NCI-H2196 treated with DMSO at 0.1 percent for 48 hours (cell line): Measurements from ENCODE around the gene PLK5.
"Not testable (repeated sequence)": the region's sequence is repeated elsewhere in the genome, so short reads cannot be mapped to it uniquely, and the experiment has no call there.

Experiments
- DNase-seq: peaks from one replicate; lab custom pipeline; 2025; ENCODE audit not compliant: unreplicated experiment; lab: John Stamatoyannopoulos, UW

Gene PLK5

DNA sequence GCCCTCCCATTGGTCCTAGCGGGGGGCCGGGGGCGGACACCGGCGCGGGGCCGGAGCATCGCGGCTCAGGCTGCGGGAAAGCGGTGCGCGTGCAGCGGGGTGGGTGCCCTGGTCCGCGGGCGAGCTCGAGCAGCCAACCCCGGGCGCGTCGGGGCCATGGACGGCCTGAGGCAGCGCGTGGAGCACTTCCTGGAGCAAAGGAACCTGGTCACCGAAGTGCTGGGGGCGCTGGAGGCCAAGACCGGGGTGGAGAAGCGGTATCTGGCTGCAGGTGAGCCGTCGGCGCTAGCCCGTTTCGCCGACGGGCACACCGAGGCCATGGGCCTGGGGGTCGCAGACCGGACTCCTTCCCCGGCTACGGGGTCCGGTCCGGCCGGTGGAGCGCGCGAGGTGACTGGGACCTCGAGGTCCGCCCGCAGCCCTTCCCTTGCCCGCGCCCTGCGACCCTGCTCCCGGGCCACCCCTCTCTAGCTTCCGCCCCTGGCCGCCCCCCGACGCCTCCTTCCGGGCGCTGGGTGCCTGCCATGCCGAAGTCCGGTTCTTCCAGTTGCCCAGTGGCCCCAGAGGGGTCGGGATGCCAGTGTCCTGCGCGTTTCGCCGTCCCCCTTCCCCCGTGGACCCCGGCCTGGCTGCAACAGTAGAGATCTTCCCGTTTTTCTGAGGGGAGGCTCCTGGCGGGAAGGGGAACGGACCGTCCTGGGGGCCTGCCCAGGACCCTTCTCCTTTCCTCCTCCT lies 32.6 kb upstream of the PLK5 start, which contains the start of gene REEP6:
TSS of gene REEP6 (plus strand) at position 68 of the 735 bp plus-strand sequence. CDS start at position 157, 89 bp downstream.
- no peak for DNase-seq

DNA sequence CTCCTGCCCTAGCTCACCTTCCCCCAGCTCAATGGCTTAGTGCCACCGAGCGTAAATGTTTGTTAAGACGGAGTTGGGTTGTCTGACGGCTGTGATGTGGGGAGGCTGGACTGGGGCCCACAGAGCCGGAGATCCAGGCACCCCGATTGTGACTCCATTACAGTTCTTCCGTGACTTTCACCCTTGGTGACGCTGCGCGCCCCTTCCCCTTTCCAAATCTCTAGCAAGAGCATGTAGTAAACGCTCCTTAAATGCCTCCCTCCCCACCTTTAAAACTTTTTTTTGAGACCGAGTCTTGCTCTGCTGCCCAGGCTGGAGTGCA lies 32.1 kb upstream of the PLK5 start:
- DNase-seq, result no peak

DNA sequence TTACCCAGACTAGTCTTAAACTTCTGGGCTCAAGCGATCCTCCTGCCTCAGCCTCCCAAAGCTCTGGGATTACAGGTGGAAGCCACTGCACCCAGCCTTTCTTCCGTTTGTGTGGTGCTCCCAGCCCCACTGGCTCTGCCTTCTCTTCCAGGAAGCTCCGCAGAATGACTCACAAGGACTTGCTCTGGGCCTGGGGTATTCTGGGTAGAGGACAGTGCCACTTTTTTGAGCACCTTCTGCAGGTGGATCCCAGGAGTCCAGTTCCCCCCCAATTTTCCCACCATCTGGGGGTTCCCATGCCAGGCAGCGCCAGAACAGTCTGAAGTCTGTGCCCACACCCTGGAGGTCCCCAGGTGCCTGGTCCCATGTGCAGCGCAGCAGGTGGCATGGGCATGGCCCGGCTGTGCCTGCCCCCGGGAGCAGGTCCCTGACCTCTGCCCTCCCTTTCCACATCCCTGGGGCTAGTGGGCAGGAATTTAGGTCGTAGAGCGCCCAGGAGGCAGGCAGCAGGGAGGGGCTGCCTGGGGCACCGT lies 31.3 kb upstream of the PLK5 start:
- no peak for DNase-seq

DNA sequence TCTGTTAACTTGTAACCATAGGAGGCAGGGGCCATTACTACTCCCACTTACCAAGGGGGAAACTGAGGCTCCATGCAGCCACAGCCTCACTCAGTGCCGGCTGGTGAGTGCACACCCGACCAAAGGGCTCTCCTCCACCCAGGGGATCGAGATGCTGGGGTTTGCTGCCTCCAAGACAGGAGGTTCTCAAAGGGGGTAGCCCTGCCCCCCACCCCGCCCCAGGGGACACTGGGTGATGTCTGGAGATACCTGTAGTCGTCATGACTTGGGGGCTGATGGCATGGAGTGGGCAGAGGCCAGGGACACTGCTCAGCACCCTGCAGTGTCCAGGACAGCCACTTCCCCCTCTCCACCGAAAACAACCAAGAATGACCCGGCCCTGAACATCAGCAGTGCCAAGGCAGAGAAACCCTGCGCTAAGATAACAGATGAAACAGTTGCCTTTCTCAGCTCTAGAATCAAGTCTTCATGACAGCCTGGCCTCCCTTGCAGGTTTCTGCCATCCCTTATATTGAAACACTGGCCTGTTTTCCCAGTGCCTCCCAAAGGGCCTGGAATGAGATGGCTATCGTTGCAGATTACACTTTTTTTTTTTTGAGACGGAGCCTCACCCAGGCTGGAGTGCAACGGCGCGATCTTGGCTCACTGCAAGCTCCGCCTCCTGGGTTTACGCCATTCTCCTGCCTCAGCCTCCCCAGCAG lies 29.6 kb upstream of the PLK5 start:
- DNase-seq, result no peak

DNA sequence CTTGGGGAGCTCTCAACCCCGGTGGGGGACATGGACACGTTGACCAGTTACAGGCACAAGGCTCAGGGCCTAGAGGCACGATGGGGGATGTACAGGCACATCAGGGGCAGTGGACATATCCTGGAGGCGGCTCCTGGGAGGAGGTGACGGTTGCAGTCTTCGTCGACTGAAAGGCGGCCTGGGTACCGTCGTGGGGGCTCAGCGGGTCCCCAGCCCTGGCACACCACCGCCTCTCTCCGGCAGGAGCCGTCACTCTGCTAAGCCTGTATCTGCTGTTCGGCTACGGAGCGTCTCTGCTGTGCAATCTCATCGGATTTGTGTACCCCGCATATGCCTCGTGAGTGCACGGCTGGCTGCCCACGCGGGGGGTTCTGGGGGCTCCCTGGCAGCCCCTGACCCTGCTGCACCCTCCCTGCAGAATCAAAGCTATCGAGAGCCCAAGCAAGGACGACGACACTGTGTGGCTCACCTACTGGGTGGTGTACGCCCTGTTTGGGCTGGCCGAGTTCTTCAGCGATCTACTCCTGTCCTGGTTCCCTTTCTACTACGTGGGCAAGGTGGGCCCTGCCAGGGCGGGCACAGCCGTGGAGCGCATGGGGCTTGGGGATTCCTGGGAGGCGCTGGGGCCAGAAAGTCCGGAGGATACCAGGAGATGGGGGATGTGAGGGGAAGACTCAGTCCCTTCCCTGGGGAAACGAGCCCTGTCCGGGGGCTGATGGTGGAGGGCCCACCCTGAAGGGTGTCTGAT lies 28.7 kb upstream of the PLK5 start:
- DNase-seq, result no peak

DNA sequence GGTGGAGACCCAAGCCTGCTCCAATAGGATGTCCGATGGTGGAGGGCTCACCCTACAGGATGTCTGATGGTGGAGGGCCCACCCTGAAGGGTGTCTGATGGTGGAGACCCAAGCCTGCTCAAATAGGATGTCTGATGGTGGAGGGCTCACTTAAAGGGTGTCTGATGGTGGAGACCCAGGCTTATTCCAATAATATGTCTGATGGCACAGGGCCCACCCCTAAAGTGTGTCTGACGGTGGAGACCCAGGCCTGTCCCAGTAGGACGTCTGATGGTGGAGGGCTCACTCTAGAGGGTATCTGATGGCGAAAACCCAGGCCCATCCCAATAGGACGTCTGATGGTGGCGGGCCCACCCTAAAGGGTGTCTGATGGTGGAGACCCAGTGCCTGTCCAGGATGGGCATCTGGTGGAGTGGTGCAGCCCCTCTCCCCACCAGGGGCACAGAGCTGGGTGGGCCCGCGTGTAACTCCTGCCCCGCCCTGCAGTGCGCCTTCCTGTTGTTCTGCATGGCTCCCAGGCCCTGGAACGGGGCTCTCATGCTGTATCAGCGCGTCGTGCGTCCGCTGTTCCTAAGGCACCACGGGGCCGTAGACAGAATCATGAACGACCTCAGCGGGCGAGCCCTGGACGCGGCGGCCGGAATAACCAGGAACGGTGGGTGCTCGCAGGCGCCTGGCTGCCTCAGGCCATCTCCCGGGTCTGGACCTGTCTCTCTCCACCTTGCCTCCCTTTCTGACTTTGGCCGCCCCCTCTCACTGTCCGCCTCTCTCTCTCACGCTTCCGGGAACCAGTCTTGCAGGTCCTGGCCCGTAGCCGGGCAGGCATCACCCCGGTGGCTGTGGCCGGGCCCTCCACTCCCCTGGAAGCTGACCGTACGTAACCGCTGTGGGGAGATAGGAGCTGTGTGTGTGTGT lies 27.8 kb upstream of the PLK5 start:
- DNase-seq, result no peak

DNA sequence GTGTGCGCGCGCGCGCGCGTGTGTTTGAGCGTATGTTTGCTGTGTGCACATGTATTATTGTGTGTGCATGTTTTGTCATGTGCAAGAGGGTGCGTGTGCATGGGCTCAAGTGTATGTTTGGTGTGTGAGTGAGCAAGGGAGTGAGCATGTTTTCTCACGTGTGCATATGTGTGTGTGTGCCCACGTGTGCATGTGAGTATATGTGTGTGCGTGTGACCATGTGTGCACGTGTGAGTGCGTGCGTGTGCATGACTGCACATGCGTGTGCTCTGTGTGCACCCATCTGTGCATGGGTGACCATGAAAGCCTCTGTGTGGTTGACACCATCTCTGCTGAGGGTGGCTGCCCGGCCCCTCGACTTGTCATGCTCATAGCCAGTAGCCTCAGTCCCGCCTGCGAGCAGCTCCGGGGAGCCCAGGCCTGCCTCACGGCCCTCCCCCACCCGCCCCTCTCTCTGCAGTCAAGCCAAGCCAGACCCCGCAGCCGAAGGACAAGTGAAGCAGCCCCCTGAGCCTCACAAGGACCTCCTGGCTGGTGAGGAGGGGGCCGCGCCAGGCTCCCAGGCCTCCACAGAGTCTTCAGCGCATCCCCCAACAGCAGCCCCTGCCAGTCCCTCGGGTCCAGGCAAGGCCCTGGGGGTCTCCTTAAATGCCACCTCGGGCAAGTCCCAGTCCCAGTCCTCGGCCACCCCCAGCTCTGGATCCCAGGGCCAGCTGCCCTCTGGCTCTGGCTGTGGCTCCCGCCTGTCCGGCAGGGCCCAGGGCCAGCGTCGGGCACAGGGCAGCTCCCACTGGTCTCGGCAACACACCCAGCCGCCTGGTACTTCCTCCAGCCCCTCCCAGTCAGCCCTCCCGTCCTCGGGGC lies 26.9 kb upstream of the PLK5 start:
- no peak for DNase-seq

DNA sequence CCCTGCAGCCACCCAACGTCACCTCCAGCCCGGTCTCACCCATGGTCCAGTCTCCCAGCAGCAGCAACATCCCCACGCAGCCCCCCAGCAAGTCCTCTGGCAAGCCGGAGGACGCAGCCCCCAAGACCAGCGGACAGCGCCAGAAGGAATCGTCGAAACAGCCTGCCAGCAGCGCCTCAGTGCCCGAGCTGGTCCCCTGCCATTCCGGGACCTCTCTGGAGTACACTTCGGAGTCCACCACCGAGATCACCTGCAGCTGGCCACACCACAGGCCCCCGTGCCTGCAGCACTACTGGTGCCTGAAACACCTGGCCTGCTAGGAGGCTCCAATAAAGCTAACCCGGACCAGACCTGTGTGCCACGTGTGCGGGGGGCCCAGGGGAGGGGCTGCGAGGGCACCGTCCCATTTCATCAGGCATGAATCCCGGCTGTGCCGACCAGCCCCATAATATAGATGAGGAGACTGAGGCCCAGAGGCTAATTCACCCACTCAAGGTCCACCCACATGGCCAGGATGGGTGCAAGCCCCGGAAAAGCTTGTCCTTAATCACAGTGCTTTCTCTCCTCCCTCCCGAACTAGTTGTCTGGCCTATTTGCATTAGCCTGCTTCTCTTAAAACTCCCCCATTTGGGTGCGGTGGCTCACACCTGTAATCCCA lies 26.2 kb upstream of the PLK5 start:
- DNase-seq, result no peak

DNA sequence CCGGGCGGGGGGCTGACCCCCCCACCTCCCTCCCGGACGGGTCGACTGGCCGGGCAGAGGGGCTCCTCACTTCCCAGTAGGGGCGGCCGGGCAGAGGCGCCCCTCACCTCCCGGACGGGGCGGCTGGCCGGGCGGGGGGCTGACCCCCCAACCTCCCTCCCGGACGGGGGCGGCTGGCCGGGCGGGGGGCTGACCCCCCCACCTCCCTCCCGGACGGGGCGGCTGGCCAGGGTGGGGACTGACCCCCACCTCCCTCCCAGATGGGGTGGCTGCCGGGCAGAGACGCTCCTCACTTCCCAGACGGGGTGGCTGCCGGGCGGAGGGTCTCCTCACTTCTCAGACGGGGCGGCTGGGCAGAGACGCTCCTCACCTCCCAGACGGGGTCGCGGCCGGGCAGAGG lies 24.6 kb upstream of the PLK5 start:
- DNase-seq, result not testable (repeated sequence)

DNA sequence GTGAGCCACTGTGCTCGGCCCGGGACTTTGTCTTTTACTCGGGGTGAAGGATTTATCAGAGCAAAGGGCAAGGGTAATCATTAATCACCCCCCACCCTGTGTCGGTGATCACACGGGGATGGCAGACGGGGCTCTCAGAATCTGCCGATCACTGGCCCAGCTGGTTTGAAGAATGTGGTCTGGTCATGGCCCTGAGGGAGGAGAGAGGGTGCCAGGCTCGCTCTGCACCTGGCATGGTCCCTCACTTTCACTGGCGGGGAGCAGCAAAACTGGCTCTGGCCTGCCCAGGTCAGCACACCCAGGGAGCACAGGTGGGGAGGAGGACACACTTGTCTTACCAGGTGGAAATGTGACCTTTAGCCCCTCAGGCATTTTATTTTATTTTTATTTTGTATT lies 22.7 kb upstream of the PLK5 start:
- no peak for DNase-seq

DNA sequence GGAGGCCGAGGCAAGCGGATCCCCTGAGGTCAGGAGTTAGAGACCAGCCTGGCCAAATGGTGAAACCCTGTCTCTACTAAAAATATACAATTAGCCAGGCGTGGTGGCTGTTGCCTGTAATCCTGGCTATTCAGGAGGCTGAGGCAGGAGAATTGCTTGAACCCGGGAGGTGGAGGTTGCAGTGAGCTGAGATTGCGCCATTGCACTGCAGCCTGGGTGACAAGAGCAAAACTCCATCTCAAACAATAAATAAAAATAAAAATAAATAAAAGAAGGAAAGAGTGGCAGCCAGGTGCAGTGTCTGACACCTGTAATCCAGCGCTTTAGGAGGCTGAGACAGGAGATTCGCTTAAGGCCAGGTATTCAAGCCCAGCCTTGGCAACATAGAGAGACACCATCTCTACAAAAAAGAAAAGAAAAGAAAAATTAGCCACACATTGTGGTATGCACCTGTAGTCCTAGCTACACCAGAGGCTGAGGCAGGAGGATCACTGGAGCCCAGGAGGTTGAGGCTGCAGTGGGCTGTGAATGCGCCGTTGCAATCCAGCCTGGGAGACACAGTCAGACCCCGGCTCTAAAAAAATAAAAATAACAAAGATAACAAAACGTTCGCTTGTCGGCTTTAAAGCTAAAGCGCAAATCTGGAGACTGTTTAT lies 21.3 kb upstream of the PLK5 start:
- DNase-seq, result no peak

DNA sequence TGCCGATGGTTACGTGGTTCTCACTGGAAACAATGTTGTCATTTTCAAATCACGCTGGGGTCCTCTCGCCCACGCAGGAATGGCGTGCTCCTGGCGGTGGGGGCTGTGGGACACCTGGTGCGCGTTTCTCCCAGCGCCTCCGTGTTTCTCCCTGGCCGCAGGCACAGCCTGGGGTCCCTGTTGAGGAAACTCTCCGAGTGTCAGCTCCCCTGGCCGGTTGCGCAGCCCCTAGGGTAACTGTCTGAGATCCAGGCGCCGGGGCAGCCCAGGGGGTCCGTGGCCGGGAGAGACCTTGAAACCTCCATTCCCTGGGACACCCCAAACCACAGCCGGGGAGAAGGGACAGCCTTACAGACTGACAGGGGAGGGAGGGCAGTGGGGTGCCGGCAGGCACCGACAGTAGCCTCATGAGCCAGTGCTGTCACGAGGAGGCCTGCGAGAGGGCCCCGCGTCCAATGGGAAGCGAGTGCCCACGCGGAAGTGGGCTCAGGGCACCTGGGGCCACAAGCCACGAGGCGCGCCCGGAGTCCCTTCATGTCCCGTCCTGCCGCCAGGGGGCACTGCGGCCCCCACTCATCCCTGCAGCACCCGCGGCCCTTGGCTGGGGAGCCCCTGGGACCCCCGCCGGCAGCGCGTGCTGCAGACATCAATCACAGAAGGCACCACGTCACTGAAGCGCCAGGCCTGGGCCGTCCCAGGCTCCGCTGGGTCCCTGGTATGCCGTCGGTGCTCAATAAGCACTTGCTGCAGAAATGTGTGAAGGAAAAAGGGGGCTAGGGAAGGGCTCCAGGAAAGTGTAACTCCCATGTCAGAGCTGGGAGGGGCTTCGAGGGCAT lies 20.6 kb upstream of the PLK5 start:
- no peak for DNase-seq

DNA sequence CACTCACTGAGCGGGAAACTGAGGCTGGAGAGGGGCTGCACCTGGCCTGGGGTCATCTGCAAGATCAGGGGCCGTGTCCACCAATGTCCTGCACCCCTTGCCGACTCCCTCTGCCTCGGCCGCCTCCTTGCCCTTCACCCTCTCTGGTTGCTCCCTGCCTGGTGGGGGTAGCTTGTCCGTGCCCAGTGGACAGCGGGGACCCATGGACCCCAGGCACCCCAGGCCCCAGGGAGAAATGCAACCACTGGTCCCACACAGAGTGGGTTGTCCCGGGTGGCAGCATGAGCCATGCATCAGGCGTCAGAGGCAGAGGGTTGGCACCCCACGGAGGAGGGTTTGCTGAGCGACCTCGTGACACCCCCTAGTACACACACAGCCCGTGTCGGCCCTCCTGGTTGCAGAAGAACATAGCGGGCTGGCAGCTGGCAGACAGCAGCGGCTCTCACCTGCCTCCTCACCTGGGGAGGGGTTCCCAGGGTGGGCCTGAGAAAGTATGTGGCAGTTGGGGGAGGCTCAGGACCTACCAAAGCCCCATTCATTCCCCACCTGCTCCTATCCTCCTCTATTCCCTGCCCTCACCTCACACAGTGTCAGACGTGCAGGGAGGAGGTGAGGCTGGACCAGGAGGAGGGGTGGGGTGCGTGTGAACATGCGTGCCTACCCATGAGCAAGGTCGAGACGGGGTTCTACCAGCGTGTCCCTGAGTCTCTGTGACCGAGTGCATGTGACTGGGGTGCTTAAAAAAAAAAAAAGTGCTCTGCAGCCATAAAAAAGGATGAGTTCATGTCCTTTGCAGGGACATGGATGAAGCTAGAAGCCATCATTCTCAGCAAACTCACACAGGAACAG lies 19.7 kb upstream of the PLK5 start:
- DNase-seq, result no peak

DNA sequence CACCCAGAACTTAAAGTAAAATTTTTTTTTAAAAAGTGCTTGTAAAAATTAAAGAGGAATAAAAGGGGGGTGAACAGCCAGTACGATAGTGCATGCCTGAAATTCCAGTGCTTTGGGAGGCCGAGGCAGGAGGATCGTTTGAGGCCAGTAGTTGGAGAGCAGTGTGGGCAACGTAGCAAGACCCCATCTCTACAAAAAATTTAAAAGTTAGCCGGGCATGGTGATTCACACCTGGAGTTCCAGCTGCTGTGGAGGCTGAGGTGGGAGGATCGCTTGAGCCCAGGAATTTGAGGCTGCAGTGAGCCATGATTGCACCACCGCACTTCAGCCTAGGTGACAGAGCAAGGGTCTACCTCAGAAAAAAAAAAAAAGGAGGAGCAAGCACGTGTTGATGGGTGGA lies 18.9 kb upstream of the PLK5 start:
- no peak for DNase-seq

DNA sequence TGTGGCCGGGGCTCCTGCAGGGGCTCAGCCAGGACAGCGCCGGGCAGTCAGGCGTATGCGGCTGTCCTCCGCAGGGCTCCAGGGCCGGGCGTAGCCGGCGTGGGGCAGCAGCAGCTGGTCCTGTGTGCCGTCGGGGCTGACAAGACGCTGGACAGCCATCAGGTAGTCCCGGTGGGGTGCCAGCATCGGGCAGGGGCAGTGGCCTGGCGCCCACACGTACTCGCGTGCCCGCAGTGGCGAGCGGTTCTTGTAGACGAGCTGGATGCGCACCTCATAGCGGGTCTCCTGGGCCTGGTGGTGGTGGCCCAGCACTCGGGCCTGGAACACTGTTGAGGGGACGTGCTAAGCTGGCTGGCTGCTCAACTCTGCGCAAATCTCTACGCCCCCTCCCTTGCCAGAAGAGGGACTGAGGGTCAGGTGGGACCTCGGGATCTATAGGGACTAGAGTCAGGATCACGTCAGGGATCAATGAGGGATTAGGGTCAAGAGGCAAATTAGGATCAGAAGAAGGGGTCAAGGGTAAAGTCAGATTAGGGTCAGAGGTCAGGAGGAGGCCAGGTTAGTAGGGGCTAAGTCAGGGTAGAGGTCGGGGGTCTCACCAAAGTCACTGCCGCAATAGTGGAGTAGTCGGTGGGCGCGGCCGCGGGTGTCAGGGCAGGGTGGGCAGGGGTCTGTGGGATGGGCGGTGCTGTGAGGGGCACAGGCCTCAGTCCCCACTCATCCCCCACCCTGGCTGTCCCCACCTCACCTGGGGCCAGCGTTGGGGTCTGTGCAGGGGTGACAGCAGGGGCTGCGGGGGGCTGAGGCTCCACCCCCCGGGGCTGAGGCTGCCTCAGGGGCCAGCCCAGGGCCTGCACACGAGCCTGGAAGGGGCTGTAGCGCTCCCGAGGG lies 17.6 kb upstream of the PLK5 start:
- no peak for DNase-seq

DNA sequence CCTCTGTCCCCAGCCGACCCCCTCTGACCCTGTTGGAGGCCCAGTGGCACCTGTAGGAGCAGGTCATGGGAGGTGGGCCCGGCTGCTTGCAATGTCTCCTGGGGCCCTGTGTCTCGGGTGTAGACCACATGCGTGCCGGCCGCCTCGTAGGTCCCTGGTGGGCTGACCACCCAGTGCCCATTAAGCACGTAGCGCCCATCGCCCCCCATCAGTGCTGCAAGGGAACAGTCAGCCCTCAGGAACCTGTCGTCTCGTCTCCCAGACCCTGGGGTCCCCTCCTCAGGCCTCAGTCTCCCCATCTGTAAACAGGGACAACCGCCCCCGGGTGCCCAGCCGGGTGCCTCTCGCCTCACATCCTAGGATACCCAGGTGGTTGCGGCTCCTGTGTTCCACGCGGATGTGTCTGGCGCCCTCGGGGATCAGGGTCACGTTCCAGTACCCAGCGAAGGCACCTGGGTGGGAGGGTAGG lies 16.7 kb upstream of the PLK5 start:
- DNase-seq, result no peak
